Vagina (tissue), 2 donors: ENCODE results near the gene TNK1.

Experiments used
- CTCF ChIP-seq, 3 experiments: fragments of 450-650 bp in 2 of 3; fragments of 200-600 bp in 1 of 3; sonication (generic) in 1 of 3; IDR thresholded peaks; one replicate each; pipeline ENCODE4 v1.5.1; 2017 to 2019; ENCODE audit warnings: antibody characterized with exemption in 3 of 3, mild to moderate bottlenecking in 2 of 3, moderate library complexity in 2 of 3
- POLR2A ChIP-seq, 2 donors: fragments of 450-650 bp; IDR thresholded peaks; one replicate each; pipeline ENCODE4 v1.6.1; 2017; ENCODE audit warnings: antibody characterized with exemption in 2 of 2, mild to moderate bottlenecking in 2 of 2, moderate library complexity in 2 of 2
- POLR2AphosphoS5 ChIP-seq, 2 donors: sonication (generic); formaldehyde crosslinking; IDR thresholded peaks; one replicate each; pipeline ENCODE4 v1.9.0; 2017; ENCODE audit warnings: antibody characterized with exemption in 2 of 2, mild to moderate bottlenecking in 2 of 2, low read depth in 1 of 2; ENCODE audit not compliant: insufficient read depth in 1 of 2

GRCh38 chr17:7393613-7394451 is 12.9 kb downstream of the TNK1 start:
- no peak for TF ChIP-seq CTCF (IDR thresholded peaks at IDR 0.05)
- no peak for TF ChIP-seq POLR2A (IDR thresholded peaks at IDR 0.05)
- TF ChIP-seq POLR2AphosphoS5 (IDR thresholded peaks at IDR 0.05; ENCODE audit: insufficient read depth in 1 of 2, low read depth in 1 of 2) = no peak
